ENCODE results near the gene SF3B1.
"Not testable (repeated sequence)": the region's sequence is repeated elsewhere in the genome, so short reads cannot be mapped to it uniquely, and the experiment has no call there.

The SF3B1 gene

GRCh38 chr2:197434541-197435513, at the start of gene SF3B1:
Gene SF3B1 (minus strand): TSS chr2:197435028. CDS start chr2:197434999, 29 bp downstream.
- DNase-seq = peak; percentile 92 to 98

GRCh38 chr2:197484248-197484647, 49.4 kb upstream of the SF3B1 start:
- DNase-seq = not testable (repeated sequence)

GRCh38 chr2:197480165-197481036, 45.6 kb upstream of the SF3B1 start:
- no peak for DNase-seq

- no peak for DNase-seq
Measured at GRCh38 chr2:197477797-197478196, 43.0 kb upstream of the SF3B1 start.

- DNase-seq = no peak
Measured at GRCh38 chr2:197472166-197472565, 37.3 kb upstream of the SF3B1 start.

- DNase-seq = no peak
Measured at GRCh38 chr2:197464175-197464574, 29.3 kb upstream of the SF3B1 start.

- no peak for DNase-seq
Measured at GRCh38 chr2:197461057-197461456, 26.2 kb upstream of the SF3B1 start.

GRCh38 chr2:197460649-197461048, 25.8 kb upstream of the SF3B1 start:
- no peak for DNase-seq

- no peak for DNase-seq
Measured at GRCh38 chr2:197455428-197455827, 20.6 kb upstream of the SF3B1 start.

- DNase-seq = no peak
Measured at GRCh38 chr2:197454923-197455322, 20.1 kb upstream of the SF3B1 start.

GRCh38 chr2:197453914-197454398, 19.1 kb upstream of the SF3B1 start:
- no peak for DNase-seq

GRCh38 chr2:197453123-197453913, 18.5 kb upstream of the SF3B1 start, which contains the start of gene COQ10B:
Gene COQ10B (plus strand): TSS chr2:197453552. CDS start chr2:197453561, 9 bp downstream.
- DNase-seq = peak; percentile 96 to 99

GRCh38 chr2:197452754-197453122, 17.9 kb upstream of the SF3B1 start:
- DNase-seq = no peak

GRCh38 chr2:197450935-197451358, 16.1 kb upstream of the SF3B1 start:
- not testable (repeated sequence) for DNase-seq

- peak in 1 of 2 experiments; percentile 27 for DNase-seq
Measured at GRCh38 chr2:197450465-197450864, 15.6 kb upstream of the SF3B1 start.

GRCh38 chr2:197446844-197447243, 12.0 kb upstream of the SF3B1 start:
- no peak for DNase-seq

- no peak for DNase-seq
Measured at GRCh38 chr2:197445746-197446145, 10.9 kb upstream of the SF3B1 start.

GRCh38 chr2:197442857-197443256, 8.0 kb upstream of the SF3B1 start:
- DNase-seq = no peak

- DNase-seq = no peak
Measured at GRCh38 chr2:197437380-197437779, 2.6 kb upstream of the SF3B1 start.

- DNase-seq = no peak
Measured at GRCh38 chr2:197435598-197436420, 981 bp upstream of the SF3B1 start.

GRCh38 chr2:197433780-197434438, 919 bp downstream of the SF3B1 start:
- no peak for DNase-seq
